DOHH2 (cell line): ENCODE results near the gene HOXA1.

Source experiments
- CTCF ChIP-seq: fragments of 200-600 bp; sonication (generic); IDR thresholded peaks from one replicate; pipeline ENCODE4 v1.5.1; 2014; ENCODE audit warnings: antibody characterized with exemption, mild to moderate bottlenecking, low read depth, low read length; ENCODE audit not compliant: poor library complexity, severe bottlenecking
- EZH2phosphoT487 ChIP-seq: fragments of 200-600 bp; sonication (generic); IDR thresholded peaks from 2 replicates; pipeline ENCODE4 v1.6.1; 2017; ENCODE audit warnings: borderline replicate concordance, mild to moderate bottlenecking, antibody characterized with exemption, low read length, moderate library complexity, mixed read lengths

- no peak for TF ChIP-seq CTCF
- no peak for TF ChIP-seq EZH2phosphoT487
Observed at GRCh38 chr7:27064159-27064558, 31.6 kb downstream of the HOXA1 start.
